ENCODE measurements around the gene STOM. TPM values are rescaled to one million over a fixed set of nuclear protein-coding genes. Genes with fewer than 3 reads are reported as not detected.
"Not testable (repeated sequence)": the region's sequence is repeated elsewhere in the genome, so short reads cannot be mapped to it uniquely, and the experiment has no call there.

Gene STOM, protein sequence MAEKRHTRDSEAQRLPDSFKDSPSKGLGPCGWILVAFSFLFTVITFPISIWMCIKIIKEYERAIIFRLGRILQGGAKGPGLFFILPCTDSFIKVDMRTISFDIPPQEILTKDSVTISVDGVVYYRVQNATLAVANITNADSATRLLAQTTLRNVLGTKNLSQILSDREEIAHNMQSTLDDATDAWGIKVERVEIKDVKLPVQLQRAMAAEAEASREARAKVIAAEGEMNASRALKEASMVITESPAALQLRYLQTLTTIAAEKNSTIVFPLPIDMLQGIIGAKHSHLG
- polyA plus RNA-seq (2012; ENCODE audit: insufficient read depth, insufficient read length) = 20.8 TPM

DNA sequence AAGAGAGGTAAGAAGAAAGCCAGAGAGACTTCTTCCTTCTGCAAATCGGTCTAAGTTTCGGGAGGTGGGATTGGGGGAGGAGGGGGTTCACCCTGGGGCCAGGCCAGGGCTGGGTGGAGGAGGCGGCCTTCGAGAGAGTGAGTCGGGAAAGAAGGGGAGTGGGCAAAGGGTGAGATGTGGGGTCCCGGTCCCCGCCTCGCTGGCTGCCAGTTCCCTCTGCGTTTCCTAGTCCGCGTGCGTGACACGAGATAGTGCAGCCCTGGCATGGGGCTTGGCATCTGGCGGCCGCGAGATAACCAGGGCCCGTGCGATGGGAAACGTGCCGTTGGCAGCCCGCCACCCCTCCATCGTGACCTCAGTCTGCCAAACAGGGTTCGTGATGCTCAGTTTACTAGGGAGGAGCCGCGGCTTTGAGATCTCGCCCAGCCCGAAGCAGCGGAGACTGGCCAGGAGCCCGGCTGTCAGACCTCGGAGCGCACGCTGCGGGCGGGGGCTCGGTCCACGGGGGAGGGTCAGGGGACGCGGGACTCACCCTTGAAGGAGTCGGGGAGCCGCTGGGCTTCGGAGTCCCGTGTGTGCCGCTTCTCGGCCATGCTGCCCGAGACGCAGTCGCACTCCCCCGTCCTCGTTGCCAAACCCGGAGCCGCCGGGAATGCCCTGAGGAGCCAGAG lies at the start of gene STOM:
TSS of gene STOM (minus strand) at position 656 of the 671 bp plus-strand sequence. CDS start at position 593, 63 bp downstream.
- peak; percentile 20 for DNase-seq (ENCODE audit: low read depth, low spot score)
- H3K4me3 ChIP-seq (ENCODE audit: low read length) = peak within 1 kb of the TSS; percentile 67

GRCh38 chr9:121411993-121412392 lies 41.9 kb upstream of the STOM start:
- DNase-seq (ENCODE audit: low read depth, low spot score) = no peak

GRCh38 chr9:121405899-121406298 lies 35.8 kb upstream of the STOM start:
- no peak overlapping the region for H3K4me3 ChIP-seq (ENCODE audit: low read length)
- no peak for DNase-seq (ENCODE audit: low read depth, low spot score)

More at GRCh38 chr9:121411993-121412392, 41.9 kb upstream of the STOM start:
- no peak overlapping the region for H3K4me3 ChIP-seq (ENCODE audit: low read length)

DNA sequence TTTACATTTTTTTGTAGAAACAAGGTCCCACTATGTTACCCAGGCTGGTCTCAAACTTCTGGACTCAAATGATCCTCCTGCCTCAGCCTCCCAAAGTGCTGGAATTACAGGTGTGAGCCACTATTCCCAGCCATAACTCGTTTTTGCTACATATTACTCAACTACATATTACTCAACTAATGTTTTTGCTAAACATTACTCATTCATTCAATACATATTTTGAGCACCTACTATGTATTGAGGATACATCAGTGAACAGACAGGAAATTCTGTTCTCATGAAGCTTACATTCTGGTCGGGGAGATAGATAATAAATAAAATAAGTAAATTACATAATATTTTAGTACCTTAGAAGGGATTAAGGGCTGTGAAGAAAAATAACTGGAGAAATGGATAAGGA lies 34.9 kb upstream of the STOM start:
- DNase-seq (ENCODE audit: low read depth, low spot score) = no peak
- H3K4me3 ChIP-seq (ENCODE audit: low read length) = no peak overlapping the region

GRCh38 chr9:121399883-121400607 lies 30.0 kb upstream of the STOM start:
- peak; percentile 70 for DNase-seq (ENCODE audit: low read depth, low spot score)
- H3K4me3 ChIP-seq (ENCODE audit: low read length) = no peak overlapping the region

GRCh38 chr9:121399126-121399882 lies 29.3 kb upstream of the STOM start:
- DNase-seq (ENCODE audit: low read depth, low spot score) = no peak
- no peak overlapping the region for H3K4me3 ChIP-seq (ENCODE audit: low read length)

DNA sequence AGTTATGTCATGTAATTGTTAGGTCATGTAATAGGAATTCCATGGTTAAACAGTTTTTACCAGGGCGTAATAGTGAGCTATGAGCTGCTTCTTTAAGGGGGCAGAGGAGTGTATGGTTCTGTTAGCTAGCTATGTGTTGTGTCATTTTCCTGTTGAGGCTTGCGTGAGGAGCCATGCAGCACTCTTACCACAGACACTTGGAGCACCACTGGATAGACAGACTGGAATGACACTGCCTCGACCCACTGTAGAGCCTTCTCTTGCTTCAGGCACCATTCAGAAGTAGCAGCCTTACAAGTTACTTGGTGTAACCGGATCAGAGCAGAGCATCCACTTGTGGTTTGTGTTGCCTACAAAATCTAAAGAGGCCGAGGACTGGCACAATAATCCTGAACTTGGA lies 28.3 kb upstream of the STOM start:
- no peak overlapping the region for H3K4me3 ChIP-seq (ENCODE audit: low read length)
- DNase-seq (ENCODE audit: low read depth, low spot score) = no peak

- H3K4me3 ChIP-seq (ENCODE audit: low read length); DNase-seq (ENCODE audit: low read depth, low spot score): not testable (repeated sequence)
Observed at GRCh38 chr9:121397277-121397676, 27.2 kb upstream of the STOM start.

GRCh38 chr9:121395558-121395957 lies 25.5 kb upstream of the STOM start:
- no peak overlapping the region for H3K4me3 ChIP-seq (ENCODE audit: low read length)
- DNase-seq (ENCODE audit: low read depth, low spot score) = no peak

GRCh38 chr9:121394292-121394691 lies 24.2 kb upstream of the STOM start:
- no peak overlapping the region for H3K4me3 ChIP-seq (ENCODE audit: low read length)
- no peak for DNase-seq (ENCODE audit: low read depth, low spot score)

DNA sequence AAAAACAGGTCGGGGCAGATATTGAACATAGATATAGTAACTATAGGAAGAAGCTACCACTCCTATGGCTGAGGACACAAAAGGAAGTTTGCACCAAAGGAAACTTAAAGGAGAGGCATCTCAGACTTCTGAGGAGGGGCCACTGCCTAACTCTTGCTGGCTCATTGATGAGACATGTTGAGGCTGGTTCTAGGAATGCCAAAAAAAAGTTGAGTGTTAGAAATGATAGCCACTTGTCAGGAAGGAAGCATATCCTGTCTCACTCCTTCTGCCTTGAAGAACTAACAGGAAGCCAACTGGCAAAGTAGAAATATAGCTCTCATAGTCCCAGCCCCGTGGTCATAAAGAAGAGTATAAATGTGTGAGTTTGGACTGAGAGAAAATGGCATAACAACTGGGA lies 23.3 kb upstream of the STOM start:
- DNase-seq (ENCODE audit: low read depth, low spot score) = no peak
- no peak overlapping the region for H3K4me3 ChIP-seq (ENCODE audit: low read length)

DNA sequence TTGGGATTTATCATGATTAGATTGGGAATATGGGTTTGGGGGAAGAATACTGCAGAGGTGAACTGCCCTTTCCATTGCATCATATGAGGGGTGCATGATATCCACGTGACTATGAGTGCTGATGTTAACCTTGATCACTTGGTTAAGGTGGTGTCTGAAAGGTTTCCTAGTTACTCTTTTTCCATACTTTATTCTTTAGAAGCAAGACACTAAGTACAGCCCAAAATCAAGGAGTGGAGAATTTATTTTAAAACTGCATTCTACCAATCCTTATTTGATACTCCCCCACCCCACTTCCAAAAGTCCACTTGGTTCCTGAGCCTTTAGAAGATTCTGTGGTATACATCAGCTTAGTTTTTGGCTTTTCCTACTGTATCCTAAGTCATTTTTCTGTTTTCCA lies 20.3 kb upstream of the STOM start:
- DNase-seq (ENCODE audit: low read depth, low spot score) = no peak
- H3K4me3 ChIP-seq (ENCODE audit: low read length) = no peak overlapping the region

DNA sequence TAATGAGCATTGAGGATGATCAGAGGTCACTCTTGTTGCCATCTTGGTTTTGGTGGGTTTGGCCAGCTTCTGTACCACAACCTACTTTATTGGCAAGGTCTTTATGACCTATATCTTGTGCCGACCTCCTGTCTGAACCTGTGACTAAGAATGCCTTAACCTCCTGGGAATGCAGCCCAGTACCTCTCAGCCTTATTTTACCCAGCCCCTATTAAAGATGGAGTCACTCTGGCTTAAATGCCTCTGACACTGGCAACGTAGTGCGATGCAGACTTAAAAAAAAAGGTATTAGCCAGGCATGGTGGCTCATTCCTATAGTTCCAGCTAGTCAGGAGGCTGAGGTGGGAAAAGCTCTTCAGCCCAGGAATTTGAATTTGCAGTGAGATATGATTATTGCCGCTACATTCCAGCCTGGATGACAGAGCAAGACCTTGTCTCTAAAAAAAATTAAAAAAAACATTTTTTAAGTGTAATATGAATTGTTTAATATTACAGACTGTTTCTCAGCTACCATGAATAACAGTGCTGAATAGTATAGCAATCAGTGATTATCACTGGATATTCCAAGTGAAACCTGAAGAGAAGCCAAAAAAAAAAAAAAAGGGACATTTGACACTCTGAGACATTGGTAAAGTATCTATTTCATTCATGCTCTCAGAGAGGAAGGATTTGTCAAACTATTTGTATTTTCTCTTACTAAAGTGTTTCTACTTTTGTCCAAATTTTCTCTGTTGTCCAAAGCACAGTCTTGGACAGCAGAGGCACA lies 18.3 kb upstream of the STOM start:
- H3K4me3 ChIP-seq (ENCODE audit: low read length) = no peak overlapping the region
- no peak for DNase-seq (ENCODE audit: low read depth, low spot score)

GRCh38 chr9:121386442-121387175 lies 16.6 kb upstream of the STOM start:
- no peak overlapping the region for H3K4me3 ChIP-seq (ENCODE audit: low read length)
- DNase-seq (ENCODE audit: low read depth, low spot score) = no peak

GRCh38 chr9:121383715-121384114 lies 13.7 kb upstream of the STOM start:
- DNase-seq (ENCODE audit: low read depth, low spot score) = no peak
- H3K4me3 ChIP-seq (ENCODE audit: low read length) = no peak overlapping the region

DNA sequence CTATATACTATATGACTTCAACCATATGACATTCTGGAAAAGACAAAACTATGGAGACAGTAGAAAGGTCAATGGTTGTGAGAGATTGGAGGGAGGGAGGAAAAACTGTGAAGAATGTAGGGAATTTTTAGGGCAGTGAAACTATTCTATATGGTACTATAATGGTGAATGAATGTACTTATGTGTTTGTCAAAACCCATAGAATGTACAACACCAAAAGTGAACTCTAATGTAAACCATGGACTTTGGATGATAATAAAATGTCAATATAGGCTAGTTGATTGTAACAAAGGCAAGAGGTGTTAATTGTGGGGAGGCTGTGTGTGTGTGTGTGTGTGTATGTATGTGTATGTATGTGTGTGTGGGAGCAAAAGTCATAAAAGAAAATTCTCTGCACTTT lies 10.8 kb upstream of the STOM start:
- no peak for DNase-seq (ENCODE audit: low read depth, low spot score)
- no peak overlapping the region for H3K4me3 ChIP-seq (ENCODE audit: low read length)

- no peak for DNase-seq (ENCODE audit: low read depth, low spot score)
- H3K4me3 ChIP-seq (ENCODE audit: low read length) = no peak overlapping the region
Observed at GRCh38 chr9:121376214-121376830, 6.3 kb upstream of the STOM start.

All from Jurkat, Clone E6-1 (cell line).